ENCODE data around the gene SYS1.

SYS1 gene

DNA sequence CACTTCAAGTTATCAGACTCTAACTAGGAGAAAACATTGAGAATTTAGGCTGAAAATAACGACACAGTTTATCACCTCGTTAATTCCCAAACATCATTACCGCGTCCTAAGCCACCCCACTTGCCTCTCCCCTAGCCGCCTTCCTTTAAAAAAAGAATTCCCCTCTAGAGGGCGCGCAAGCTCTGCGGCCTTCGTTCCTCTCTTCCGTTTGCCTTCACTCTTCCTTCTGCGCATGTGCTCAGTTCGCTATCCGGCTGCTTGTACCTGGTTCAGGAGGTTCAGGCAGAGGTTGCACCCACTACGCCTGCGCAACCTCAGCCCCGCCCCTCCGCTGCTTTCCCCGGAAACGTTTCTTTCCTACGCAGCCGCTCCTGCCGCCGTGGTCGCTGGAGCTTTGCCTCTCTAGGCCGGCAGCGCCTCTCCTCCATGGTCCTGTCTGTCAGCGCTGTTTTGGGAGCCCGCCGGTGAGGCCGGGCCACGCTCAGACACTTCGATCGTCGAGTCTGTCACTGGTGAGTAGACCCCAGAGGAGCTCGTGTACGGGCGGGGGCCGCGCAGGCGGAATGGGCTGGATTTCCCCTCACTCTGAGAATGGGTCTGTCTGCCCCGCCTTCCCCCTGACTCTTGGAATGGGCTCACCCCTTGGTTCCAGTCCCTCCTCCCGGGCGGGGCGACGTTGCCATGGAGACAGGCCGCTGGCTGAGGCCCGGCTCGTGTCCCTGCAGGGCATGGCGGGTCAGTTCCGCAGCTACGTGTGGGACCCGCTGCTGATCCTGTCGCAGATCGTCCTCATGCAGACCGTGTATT, at the start of gene SYS1:
TSS of gene SYS1 (plus strand) at position 353 of the 807 bp plus-strand sequence. CDS start at position 729, 376 bp downstream.
- DNase-seq (ENCODE audit: low read depth, low spot score): peak; percentile 98

DNA sequence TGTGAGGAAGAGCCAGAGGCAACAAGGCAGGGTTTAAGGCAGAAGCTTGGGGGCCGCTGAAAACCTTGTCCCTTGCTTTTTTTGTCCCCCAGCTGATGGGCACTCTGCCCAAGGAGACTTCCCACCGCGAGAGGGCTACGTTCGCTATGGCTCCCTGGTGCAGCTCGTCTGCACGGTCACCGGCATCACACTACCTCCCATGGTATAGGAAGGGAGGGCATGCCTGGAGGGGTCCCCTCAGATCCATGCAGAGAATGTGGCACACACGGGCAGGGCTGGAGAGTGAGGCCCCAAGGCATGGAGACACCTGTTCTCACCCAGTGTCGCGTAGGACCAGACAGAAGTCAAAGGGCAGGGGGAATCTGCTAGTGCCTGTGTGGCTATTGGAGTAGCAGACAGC, 49.0 kb upstream of the SYS1 start:
- DNase-seq (ENCODE audit: low read depth, low spot score): no peak

DNA sequence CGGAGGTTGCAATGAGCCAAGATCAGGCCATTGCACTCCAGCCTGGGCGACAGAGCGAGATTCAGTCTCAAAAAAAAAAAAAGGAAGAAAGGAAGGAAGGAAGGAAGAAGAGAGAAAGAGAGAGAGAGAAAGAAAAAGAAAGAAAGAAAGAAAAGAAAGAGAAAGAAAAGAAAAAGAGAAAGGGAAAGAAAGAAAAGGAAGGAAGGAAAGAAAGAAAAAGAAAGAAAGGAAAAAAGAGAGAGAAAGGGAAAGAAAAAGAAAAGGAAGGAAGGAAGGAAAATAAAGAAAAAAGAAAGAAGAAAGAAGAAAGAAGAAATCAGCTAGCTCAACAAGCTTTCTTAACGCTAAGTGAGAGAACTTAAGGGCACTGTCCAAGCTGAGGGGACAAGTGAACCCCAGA, 47.3 kb upstream of the SYS1 start:
- no peak for DNase-seq (ENCODE audit: low read depth, low spot score)

DNA sequence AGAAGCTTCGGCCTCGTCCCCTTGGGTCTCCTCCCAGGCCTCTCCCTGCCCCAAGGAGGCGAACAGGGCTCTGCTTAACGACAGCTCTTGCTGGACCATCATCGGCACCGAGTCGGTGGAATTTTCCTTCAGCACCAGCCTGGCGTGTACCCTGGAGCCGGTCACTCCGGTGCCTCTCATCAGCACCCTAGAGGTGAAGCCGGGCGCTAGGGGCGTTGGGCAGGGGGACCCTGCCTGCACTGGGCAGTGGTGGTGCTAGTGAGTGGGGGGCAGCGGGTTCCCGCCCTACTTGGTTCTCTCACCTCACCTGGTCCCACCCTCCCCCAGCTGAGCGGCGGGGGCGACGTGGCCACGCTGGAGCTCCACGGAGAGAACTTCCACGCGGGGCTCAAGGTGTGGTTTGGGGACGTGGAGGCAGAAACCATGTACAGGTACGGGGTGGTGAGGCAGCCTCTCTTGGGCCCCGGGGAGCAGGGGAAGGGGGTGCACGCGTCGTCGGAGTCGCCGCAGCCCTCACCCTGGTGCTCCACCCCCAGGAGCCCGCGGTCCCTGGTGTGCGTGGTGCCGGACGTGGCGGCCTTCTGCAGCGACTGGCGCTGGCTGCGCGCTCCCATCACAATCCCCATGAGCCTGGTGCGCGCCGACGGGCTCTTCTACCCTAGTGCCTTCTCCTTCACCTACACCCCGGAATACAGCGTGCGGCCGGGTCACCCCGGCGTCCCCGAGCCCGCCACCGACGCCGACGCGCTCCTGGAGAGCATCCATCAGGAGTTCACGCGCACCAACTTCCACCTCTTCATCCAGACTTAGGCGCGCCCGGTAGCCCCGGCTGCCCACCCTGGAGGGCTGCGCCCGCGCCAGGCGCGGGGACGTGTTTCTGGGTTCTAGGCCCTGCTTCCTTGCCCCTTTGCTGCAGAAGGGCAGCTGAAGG, 46.5 kb upstream of the SYS1 start:
- no peak for DNase-seq (ENCODE audit: low read depth, low spot score)

DNA sequence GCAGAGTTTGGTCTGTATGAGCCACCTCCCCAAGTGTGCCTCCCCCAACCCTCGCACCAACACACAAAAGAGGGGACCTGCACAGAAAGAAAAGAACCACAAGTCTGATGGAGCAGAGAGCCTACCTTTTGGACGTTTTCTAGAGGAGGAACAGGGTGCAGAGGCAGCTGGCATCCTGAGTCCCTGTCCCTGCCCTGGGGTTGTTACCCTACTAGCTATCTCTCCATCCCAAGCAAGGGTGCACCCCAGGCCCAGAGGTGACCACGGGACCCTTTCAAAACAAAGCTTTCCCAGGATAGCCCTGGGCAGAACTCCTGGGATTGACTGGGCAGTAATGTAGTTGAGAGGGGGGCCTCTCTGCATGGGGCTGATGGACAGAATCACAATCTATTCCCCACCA, 45.1 kb upstream of the SYS1 start:
- no peak for DNase-seq (ENCODE audit: low read depth, low spot score)

DNA sequence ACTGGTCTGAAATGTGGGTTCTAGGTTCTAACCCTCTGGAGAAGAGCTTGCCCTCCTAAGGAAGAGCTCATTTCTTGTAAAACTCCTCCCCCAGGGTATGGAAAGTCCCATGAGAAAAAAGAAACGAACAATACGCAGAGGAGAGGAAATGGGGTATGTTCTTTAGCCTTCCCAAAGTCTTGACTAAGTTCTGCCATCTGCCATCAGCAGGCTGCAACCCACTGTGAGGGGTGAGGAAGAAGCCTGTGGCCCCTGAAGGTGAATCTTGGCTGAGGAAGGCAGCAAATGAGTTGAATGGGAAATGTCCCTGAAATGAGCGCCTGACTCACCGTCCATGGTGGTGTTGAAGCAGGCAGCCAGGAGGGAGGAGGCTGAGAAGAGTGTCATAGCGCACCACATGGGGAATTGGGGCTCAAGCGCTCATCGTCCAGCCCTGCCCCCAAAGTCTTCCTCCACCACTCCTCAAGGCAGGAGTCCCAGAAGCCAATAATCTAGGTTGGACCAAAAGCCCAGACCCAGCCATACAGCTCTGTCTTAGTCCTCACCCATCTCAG, 44.5 kb upstream of the SYS1 start:
- no peak for DNase-seq (ENCODE audit: low read depth, low spot score)

DNA sequence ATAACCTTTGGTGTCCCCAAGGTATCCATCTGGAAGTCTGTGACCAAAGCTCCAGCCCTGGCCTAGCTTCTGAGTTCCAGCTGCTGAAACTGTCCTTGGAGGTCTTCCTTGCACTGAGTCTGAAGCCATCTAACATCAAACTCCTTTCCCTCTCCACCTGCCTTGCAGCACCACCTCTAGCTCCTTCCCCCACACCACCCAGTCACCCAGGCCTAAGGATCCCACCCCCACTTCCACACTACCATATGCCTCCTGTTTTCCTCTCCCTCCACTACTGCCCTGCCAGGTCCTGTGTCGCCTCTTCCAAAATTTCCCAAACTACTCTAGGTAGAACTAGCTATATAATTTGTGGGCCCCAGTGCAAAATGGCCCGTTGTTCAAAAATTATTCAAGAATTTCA, 44.0 kb upstream of the SYS1 start:
- no peak for DNase-seq (ENCODE audit: low read depth, low spot score)

DNA sequence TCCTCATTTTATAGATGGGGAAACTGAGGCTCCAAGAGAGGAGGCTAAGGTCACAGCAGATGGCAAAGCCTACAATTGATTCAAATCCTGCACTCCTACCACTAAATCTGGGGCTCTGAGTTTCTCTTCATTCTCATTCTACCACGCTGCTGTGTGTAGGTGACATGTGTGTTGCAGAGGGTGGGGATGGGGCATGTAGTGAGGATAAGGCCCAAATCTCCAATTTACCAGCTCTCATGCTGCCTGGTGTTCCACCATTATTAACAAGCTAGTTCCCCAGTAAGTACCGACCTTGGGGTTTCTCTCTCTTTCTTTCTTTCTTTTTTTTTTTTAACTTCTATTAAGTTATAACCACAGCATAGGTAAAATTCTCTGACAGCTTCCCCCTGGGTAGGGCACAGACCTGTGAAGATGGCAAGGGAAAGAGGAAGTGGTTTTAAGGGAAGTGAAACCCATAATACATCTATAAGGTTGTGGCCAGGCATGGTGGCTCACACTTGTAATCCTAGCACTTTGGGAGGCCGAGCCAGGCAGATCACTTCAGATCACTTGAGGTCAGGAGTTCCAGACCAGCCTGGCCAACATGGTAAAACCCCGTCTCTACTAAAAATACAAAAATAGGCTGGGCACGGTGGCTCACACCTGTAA, 41.9 kb upstream of the SYS1 start:
- DNase-seq (ENCODE audit: low read depth, low spot score): no peak

DNA sequence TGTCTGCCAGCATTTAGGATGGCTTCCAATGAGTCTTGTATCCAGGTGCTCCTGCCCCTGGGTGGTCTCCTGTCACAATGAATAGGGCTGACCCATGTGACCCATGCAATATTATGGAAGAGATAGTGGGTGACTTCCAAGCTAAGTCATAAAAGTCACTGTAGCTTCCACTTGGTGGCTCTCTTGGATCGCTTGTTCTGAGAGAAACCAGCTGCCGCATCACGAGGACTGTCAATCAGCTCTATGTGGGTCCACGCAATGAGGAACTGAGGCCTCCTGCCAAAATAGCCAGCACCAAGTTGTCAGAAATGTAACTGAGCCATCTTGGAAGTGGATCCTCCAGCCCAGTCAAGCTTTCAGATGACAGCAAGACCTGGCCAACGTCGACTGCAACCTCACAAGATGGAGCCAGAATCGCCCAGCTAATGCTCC, 40.0 kb upstream of the SYS1 start:
- DNase-seq (ENCODE audit: low read depth, low spot score): no peak

DNA sequence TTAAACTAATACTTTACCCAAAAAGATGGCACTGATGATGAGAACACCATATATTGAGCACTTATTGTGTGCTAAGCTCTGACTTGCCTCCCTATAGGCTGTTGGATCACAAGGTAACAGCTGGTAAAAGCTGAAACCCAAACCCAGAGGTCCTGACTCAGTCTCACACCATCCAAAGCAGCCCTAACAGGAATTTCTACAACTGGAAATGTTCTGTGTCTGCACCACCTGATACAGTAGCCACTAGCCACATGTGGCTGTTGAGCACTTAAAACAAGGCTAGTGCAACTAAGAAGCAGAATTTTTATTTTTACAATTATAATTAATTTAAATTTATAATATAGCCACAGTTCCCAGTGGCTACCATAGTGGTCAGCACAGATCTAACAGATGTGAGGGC, 39.2 kb upstream of the SYS1 start:
- no peak for DNase-seq (ENCODE audit: low read depth, low spot score)

DNA sequence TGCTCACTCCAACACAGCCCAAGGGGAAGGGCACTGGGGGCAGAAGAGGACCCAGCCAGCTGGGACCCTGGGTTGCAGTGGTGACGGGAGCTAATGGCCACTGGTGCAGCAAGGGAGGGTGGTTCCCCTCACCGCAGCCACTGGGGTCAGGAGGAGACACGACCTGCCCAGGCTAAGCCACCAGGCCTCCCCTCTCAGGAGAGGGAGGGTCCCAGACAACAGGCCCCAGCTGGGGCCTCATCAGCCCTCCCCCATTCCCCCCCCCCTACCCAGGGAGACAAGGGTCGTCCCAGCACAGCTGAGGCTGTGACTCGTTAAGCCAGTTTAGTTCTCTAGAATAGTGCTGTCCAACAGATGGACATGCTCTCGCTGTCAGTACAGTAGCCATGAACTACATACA, 37.6 kb upstream of the SYS1 start:
- DNase-seq (ENCODE audit: low read depth, low spot score): no peak

DNA sequence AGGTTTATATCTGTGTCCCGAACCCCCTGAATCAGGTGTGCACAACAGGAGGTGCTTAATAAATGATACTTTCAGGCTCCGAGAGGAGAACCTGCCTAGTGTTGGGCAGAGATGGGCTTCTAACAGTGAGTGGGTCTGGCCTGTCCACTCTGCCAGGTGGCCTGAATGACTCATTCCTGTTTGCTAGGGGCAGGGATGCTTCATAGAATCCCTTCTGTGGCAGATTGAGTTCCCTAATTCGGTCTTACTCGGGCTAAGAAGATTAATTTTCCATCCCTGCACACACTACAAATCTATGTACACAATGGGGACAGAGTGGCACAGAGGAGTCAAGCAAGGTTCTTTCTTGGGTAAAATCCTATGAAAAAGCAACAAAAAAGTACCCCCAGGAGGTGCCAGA, 34.5 kb upstream of the SYS1 start:
- DNase-seq (ENCODE audit: low read depth, low spot score): no peak

DNA sequence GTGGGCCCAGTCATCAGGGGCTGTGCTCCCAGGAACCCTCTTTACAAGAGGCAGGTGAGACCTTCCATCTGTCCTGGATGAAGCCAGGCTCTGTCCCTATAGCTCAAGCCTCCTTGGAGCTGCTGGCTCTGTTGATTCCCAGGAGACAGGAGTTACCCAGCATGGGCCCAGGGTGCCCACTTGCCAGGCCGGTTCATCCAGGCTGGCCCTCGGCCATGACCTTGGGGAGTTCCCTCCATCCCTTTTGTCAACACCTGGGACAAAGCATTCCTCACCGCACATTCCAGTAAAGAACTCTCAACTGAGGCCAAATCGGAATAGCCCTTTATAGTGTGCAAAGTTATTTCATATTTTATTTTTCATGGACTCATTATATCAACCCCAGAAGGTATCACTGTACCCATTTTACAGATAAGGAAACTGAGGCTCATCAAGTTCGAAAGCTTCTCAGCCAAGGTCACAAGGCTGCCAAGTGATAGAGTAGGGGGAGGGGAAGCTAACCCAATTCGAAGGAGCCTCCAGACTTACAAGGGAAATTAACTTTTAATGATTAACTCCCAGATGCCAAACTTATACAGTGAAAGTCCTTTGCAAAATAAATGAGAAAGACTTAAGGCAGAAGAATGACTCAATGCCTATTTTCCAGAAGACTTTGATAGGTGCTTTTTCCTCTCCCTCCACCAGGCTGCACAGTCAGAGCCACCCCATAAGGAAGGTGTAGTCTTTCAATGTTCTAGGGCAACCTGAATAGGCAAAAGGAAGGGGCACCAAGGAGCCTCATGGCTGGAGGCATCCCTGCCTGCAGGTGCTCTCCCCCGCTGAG, 33.2 kb upstream of the SYS1 start:
- DNase-seq (ENCODE audit: low read depth, low spot score): no peak

DNA sequence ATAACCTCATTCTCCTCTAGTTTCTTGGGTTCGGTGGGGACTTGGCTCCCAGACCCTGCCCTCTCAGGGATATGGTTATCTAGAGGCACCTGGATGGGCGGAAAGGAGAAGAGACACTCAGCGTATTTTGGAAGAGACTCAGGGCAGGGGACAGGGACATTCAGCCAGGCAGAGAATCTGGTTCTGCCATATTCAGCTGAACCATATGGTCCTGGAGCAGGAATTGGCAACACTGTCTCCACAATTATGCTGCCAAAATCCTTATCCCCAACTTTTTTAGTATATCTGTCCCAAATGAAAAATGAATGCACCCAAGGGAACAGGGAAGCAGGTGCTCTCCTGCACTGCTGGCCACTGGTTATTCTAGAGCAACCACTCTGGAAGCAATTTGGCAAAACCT, 32.5 kb upstream of the SYS1 start:
- DNase-seq (ENCODE audit: low read depth, low spot score): no peak

DNA sequence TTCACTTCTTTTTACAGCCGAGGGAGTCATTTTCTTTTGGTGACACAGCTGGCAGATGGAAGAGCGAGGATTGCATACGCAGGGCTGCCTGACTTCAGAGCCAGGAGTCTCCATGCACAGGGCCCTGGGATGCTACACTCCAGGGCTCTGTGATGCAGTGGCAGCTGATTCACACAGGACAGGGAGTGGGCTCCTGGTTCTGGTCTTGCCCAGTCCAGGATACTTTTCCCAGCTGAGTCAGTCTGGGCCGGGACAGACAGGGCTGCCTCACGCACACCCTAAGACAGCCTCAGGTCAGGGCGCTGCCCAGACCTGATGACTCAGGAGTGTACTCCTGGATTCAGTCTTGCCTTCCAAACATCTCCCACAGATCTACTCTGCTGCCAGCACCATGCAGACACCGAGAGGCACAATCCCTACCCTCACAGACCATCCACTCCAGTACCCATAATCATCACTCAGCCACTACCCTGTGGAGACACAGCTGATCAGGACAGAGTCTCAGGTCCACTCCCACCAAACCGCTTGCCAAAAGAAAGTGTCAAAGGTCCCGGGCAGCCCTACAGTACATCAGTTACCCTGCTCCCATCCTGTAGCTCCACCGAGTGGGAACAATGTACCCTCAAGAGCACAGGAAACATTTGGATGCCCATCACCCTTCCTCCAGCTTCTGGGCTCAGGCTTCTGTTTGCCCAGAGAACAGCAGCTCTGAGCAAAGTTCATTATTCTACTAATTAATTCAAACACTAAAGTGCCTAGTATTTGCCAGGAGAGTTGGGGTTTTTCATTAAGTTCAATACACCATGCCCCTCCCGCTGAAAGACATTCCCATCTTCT, 26.2 kb upstream of the SYS1 start:
- no peak for DNase-seq (ENCODE audit: low read depth, low spot score)

DNA sequence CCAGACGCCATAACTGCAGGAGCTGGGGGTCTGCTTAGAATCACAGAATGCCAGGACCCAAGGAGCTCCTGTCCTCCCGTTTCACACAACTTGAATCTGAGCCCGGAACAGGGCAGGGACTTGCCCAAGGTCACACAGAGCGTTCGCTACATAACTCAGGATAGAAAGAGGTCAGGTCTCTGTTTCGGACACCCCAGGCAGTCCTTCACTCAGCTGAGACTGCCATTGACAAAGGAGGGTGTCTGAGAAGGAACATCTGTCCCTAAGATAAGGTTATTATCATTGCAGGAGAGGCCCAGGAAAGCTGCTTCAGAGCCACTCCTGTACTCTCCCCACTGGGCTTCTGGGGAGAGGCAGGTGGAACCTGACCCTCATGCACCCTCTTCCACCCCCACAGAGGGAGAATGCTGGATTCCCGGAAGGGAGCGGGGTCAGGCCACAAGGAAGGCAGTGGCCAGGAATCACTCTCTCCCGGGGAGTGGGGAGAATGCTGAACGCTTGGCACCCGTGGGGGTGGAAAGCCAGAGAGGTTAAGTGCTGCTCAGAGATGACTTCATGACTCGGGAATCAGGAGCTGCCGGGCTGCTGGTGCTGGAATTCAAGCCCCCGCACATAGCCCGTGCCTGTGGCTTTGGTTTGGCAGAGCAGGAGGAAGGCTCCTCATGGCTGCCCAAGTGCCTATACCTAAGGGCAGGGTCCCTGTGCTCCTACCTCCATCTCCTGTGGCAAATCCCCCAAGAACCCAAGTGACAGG, 25.4 kb upstream of the SYS1 start:
- no peak for DNase-seq (ENCODE audit: low read depth, low spot score)

DNA sequence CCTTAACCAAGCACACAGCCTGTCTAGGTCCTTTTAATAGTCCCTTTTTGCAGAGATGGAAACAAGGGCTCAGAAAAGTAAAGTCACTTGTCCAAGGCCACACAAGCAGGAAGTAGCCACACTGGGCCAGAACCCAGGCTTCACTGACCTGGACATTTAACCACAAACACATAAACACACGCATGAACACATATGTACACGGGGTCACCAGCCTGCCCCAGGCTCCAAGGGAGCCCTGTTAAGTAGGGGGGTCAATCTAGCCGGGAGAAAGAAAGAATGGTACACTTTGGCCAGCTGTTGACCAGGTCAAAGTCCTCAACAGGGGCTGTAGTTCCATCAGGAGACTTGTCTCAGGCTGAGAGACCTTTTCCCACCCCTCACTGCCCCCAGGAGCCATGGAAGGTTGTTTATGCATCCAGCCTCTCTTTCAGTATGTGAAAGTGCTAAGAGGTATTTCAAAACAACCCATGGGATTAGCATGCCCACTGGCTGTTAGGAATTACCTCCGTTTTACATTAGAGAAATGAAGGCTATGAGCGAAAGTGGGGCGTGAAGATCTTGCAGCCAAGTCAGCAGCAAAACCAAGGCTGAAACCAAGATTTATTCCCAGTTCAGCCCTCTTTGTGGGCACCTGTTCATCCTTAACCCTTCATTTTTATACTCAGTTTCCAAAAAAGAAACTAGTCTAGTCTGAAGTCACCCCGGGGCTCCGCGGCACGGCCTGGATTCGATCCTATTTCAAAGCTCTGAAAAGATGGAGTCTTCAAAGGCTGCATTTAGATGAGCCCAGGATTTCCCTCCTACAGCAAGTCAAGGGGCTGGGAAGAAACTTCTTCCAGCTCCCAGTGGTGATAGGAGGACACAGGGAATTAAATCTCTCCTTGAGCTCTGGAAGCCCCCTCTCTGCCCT, 24.6 kb upstream of the SYS1 start:
- no peak for DNase-seq (ENCODE audit: low read depth, low spot score)

DNA sequence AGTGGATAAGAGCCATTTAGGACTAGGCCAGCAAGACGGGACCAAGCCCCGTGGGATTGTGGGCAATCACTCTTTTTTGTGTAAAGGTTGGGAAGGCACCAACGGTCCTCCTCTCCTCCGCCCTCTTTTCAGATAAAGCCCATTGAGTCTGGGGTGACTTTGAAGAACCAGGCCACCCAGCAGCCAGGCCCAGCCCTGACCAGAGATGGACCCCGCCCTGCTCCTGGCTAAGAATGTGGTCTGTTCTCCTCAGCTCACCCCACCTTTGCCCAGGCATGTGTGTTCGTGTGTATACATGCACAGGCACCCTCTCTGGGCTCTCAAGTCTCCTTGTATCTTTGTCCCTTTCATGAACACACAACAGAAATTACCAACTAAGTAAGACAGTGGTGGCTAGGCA, 23.9 kb upstream of the SYS1 start:
- no peak for DNase-seq (ENCODE audit: low read depth, low spot score)

Measured in activated CD4-positive, CD25-positive, alpha-beta regulatory T cell treated with anti-CD3 and anti-CD28 coated beads, Interleukin-2, amount 50 U/mL, for 16 hours (primary cell).